GM12878 (cell line): ENCODE data around the gene INO80B.
"Not testable (repeated sequence)": the region's sequence is repeated elsewhere in the genome, so short reads cannot be mapped to it uniquely, and the experiment has no call there.

Experiments used
- CHD4 ChIP-seq: fragments of 200-600 bp; sonication (generic); IDR thresholded peaks from 2 replicates; pipeline ENCODE4 v1.6.1; 2016; ENCODE audit warnings: mild to moderate bottlenecking
- EP300 ChIP-seq, 2 experiments: fragments of 150-350 bp in 1 of 2; IDR thresholded peaks; 2 replicates each; pipeline ENCODE4 v1.6.1; 2011 to 2012; ENCODE audit warnings: low read depth in 2 of 2, low read length in 2 of 2, borderline replicate concordance in 1 of 2, improper control_type of control experiment in 1 of 2, inconsistent platforms in 1 of 2; ENCODE audit not compliant: control insufficient read depth in 1 of 2
- RAD21 ChIP-seq: IDR thresholded peaks from 2 replicates; pipeline ENCODE4 v1.6.1; 2011; ENCODE audit warnings: mild to moderate bottlenecking, low read depth, low read length, moderate library complexity; ENCODE audit not compliant: insufficient read depth
- SRF ChIP-seq, 2 experiments: IDR thresholded peaks; 2 replicates each; pipeline ENCODE4 v1.6.1; 2011; ENCODE audit warnings: low read depth in 2 of 2, low read length in 2 of 2, mild to moderate bottlenecking in 1 of 2, moderate library complexity in 1 of 2
- SUZ12 ChIP-seq: fragments of 200-600 bp; sonication (generic); IDR thresholded peaks from one replicate; pipeline ENCODE4 v1.6.1; 2018; ENCODE audit warnings: antibody characterized with exemption, mild to moderate bottlenecking; ENCODE audit not compliant: unreplicated experiment
- USF1 ChIP-seq: IDR thresholded peaks from 2 replicates; pipeline ENCODE4 v1.6.1; 2011; ENCODE audit warnings: borderline replicate concordance, low read depth, mild to moderate bottlenecking, moderate library complexity, mixed read lengths, low read length; ENCODE audit not compliant: insufficient read depth; ENCODE audit errors: extremely low read length
- TF ChIP-seq, protein P1 (sequence below): IDR thresholded peaks from 2 replicates; pipeline ENCODE4 v1.6.1; 2012; ENCODE audit warnings: mild to moderate bottlenecking, low read depth, low read length

GRCh38 chr2:74420443-74421103 is 34.3 kb upstream of the INO80B start:
- TF ChIP-seq USF1; EP300 (IDR thresholded peaks at IDR 0.05; ENCODE audit: borderline replicate concordance in 1 of 2, control insufficient read depth in 1 of 2, low read depth in 2 of 2, low read length in 2 of 2); CHD4; SUZ12; SRF (IDR thresholded peaks at IDR 0.05; ENCODE audit: low read depth in 2 of 2, low read length in 2 of 2); RAD21: not testable (repeated sequence)
- TF ChIP-seq, protein P1, sequence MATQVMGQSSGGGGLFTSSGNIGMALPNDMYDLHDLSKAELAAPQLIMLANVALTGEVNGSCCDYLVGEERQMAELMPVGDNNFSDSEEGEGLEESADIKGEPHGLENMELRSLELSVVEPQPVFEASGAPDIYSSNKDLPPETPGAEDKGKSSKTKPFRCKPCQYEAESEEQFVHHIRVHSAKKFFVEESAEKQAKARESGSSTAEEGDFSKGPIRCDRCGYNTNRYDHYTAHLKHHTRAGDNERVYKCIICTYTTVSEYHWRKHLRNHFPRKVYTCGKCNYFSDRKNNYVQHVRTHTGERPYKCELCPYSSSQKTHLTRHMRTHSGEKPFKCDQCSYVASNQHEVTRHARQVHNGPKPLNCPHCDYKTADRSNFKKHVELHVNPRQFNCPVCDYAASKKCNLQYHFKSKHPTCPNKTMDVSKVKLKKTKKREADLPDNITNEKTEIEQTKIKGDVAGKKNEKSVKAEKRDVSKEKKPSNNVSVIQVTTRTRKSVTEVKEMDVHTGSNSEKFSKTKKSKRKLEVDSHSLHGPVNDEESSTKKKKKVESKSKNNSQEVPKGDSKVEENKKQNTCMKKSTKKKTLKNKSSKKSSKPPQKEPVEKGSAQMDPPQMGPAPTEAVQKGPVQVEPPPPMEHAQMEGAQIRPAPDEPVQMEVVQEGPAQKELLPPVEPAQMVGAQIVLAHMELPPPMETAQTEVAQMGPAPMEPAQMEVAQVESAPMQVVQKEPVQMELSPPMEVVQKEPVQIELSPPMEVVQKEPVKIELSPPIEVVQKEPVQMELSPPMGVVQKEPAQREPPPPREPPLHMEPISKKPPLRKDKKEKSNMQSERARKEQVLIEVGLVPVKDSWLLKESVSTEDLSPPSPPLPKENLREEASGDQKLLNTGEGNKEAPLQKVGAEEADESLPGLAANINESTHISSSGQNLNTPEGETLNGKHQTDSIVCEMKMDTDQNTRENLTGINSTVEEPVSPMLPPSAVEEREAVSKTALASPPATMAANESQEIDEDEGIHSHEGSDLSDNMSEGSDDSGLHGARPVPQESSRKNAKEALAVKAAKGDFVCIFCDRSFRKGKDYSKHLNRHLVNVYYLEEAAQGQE: not testable (repeated sequence)
